ENCODE data around the gene GPR31.
"Not testable (repeated sequence)": the region's sequence is repeated elsewhere in the genome, so short reads cannot be mapped to it uniquely, and the experiment has no call there.

GRCh38 chr6:167167699-167168098, 9.9 kb upstream of the GPR31 start:
- TF ChIP-seq CTCF, EZH2phosphoT487 (IDR thresholded peaks at IDR 0.05; ENCODE audit: low read length): not testable (repeated sequence)

Measured in MM.1S (cell line).